BLaER1 treated with 17β-estradiol and CSF1 and Interleukin-3, amounts not matched to agents 10 nM and 100 nM (cell line): ENCODE results near the gene DKKL1.

Source experiments
- H3K27ac ChIP-seq, 11 experiments: shearing (Covaris generic); formaldehyde crosslinking; 2 replicates each; pipeline ENCODE4 v1.8.1; 2022
- H3K27me3 ChIP-seq, 11 experiments: shearing (Covaris generic); formaldehyde crosslinking; 2 replicates each; pipeline ENCODE4 v1.8.1; 2022
- H3K36me3 ChIP-seq, 11 experiments: shearing (Covaris generic); formaldehyde crosslinking; 2 replicates each; pipeline ENCODE4 v1.8.1; 2022
- H3K4me1 ChIP-seq, 10 experiments: shearing (Covaris generic); formaldehyde crosslinking; 2 replicates each; pipeline ENCODE4 v1.8.1; 2022
- H3K4me2 ChIP-seq, 11 experiments: shearing (Covaris generic); formaldehyde crosslinking; 2 replicates each; pipeline ENCODE4 v1.8.1; 2022
- H3K4me3 ChIP-seq, 10 experiments: shearing (Covaris generic); formaldehyde crosslinking; 2 replicates each; pipeline ENCODE4 v1.8.1; 2022
- H3K9ac ChIP-seq, 11 experiments: shearing (Covaris generic); formaldehyde crosslinking; 2 replicates each; pipeline ENCODE4 v1.8.1; 2022
- H3K9me3 ChIP-seq, 11 experiments: shearing (Covaris generic); formaldehyde crosslinking; replicated peaks in 1 of 11; 2 replicates each; pipeline ENCODE4 v1.8.1; 2022
- H4K20me1 ChIP-seq, 11 experiments: shearing (Covaris generic); formaldehyde crosslinking; 2 replicates each; pipeline ENCODE4 v1.8.1; 2022
- Cebpa-rat ChIP-seq, 11 experiments: shearing (Covaris generic); IDR thresholded peaks; 2 replicates each; pipeline ENCODE4 v1.8.1; 2022

The DKKL1 gene

DNA sequence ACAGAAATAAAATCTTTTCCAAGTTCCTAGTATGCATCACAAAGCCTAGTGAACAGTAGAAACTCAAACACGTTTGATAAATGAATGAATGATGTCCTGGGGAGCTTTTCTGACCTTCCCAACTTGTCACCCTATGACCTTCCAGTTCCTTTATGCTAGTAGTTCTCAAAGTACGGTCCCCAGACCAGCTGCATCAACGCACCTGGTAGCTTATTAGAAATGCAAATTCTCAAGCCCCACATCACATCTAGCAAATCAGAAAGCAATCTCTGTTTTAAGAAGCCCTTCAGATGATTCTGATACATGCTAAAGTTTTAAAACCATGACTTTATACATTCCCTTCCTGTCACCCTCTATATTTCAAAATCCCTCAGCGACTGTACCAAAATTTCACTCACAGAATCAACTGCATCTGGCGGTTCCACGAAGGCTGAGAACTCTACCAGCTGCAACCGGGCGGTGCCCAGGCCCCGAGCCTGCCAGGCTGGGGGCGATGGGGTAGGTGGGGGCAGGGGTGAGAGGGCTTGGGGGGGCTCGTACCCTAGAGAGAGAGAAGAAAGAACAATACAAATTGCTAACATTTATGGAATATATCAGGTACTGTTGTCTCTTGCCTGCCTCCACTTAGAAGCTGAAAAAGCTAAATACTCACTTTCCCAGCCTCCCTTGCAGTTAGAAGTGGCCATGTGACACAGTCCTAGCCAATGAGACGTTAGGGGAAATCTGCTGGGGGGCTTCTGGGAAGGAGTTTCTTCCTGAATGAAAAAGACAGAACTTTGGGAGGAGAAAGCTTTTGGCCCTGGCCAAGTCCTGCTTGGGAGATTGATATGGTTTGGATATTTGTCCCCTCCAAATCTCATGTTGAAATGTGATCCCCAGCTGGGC lies 15.1 kb upstream of the DKKL1 start:
- no peak for TF ChIP-seq Cebpa-rat (IDR thresholded peaks at IDR 0.05)
- Histone ChIP-seq H3K9ac (no peak overlapping the region), H3K27ac (no peak overlapping the region), H3K36me3 (no peaks in the 10 kb centered on the region), H4K20me1 (no peaks in the 10 kb centered on the region; a peak in 1 of 22 replicates), H3K4me2 (no peak overlapping the region), H3K27me3 (peaks cover 0 to 20% (median 18%) of the 10 kb centered on the region in 11 experiments; a peak in 13 of 22 replicates), H3K4me3 (no peak overlapping the region), H3K9me3 (peaks cover 0 to 15% (median 7%) of the 10 kb centered on the region in 11 experiments; a peak in 7 of 22 replicates), H3K4me1 (no peaks in the 10 kb centered on the region)

DNA sequence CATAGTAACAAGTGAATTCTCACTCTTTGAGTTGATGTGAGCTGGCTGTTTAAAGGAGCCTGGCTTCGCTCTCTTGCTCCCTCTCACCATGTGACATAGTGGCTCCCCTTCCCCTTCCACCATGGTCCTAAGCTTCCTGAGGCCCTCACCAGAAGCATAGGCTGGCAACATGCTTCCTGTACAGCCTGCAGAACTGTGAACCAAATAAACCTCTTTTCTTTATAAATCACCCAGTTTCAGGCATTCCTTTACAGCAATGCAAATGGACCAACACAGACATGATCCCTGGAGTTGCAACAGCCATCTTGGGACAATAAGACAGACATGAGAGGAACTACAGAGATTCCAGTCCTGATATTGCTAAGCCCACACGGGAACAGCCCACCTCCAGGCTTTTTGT lies 14.1 kb upstream of the DKKL1 start:
- Histone ChIP-seq H3K4me3 (no peak overlapping the region), H3K9ac (no peak overlapping the region), H3K36me3 (no peaks in the 10 kb centered on the region), H3K4me2 (no peak overlapping the region), H3K9me3 (peaks cover 0 to 15% (median 7%) of the 10 kb centered on the region in 11 experiments; a peak in 7 of 22 replicates), H3K27me3 (peaks cover 0 to 14% (median 8%) of the 10 kb centered on the region in 11 experiments; a peak in 10 of 22 replicates), H4K20me1 (no peaks in the 10 kb centered on the region; a peak in 1 of 22 replicates), H3K27ac (no peak overlapping the region), H3K4me1 (peaks cover 0 to 7% (median 2%) of the 10 kb centered on the region in 10 experiments; a peak in 8 of 20 replicates)
- TF ChIP-seq Cebpa-rat (IDR thresholded peaks at IDR 0.05), result no peak

DNA sequence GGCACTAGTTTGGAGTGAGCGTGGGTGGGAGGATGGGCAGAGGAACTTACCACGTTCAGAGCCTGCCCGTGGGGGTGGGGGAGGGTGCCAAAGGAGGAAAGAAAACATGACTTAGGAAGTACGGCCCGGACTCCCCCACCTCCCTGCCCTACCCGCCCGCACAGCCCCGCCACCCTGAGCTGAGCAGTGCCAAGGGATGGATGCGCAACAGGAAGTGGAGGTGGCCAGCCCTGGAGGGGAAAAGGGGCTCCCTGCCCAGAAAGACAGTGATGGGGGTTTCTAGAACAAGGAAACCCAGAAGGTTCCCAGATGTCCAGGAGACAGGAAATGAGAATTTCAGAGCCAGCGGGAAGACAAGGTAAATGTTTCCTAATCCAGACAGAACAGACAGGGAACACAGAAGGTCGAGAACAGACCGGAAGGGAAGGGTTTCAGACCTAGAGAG lies 7.7 kb upstream of the DKKL1 start:
- peaks cover 18 to 62% (median 44%) of the 10 kb centered on the region in 11 experiments for H3K27me3 ChIP-seq
- no peak for TF ChIP-seq Cebpa-rat (IDR thresholded peaks at IDR 0.05)
- H3K36me3 ChIP-seq, result no peaks in the 10 kb centered on the region
- H3K9ac ChIP-seq, result peak overlapping the region in 2 of 11 experiments; percentile 39 to 42; a peak in 2 of 22 replicates
- no peaks in the 10 kb centered on the region for H3K9me3 ChIP-seq
- H3K4me1 ChIP-seq, result peaks cover 13 to 32% (median 26%) of the 10 kb centered on the region in 10 experiments
- H4K20me1 ChIP-seq, result no peaks in the 10 kb centered on the region
- peak overlapping the region in 3 of 11 experiments; percentile 26 to 41 (median 33); a peak in 3 of 22 replicates for H3K27ac ChIP-seq
- H3K4me3 ChIP-seq, result peak overlapping the region in 2 of 10 experiments; percentile 18 to 23; a peak in 2 of 20 replicates
- H3K4me2 ChIP-seq, result peak overlapping the region; percentile 65 to 91 (median 81)

DNA sequence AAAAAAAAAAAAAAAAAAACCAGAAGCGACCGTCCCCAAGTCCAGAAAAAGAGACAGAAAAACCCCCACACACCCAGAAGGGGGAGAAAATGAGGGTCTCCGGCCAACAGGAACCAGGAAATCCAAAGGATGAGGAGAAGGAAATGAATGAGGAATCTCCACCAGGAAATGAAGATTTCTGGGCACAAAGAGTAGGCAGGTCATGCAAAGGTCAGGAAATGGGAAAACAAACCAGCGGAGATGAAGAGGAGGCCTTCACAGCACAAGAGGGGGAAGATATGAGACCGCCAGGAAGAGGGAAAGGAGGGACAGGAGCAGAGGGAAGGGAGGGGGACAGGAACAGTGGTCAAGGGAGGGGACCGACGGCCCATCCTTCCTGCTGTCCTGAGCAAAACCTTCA lies 7.3 kb upstream of the DKKL1 start:
- no peak overlapping the region for H3K4me3 ChIP-seq

DNA sequence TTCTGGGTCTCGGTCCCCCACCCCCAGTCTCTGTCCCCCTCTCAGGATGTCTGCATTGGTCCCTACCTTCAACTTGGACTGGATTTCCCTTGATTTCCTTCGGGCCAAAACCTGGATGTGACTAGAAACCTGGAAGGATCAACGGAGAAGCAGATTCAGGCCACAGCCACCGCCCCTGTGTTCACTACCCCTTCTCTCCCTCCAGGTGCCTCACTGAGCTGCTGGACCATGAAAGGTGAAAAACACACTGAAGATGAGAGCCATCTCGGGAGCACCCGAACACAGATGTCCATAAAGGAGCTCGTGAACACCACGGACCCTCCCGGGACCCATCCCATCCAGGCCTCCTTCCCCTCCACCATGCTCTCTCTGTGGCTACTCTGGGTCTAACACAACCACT lies 6.5 kb upstream of the DKKL1 start:
- Histone ChIP-seq H3K4me3 (no peak overlapping the region), H3K4me1 (peaks cover 13 to 32% (median 26%) of the 10 kb centered on the region in 10 experiments), H4K20me1 (no peaks in the 10 kb centered on the region; a peak in 1 of 22 replicates), H3K9me3 (no peaks in the 10 kb centered on the region), H3K27me3 (peaks cover 30 to 75% (median 56%) of the 10 kb centered on the region in 11 experiments), H3K36me3 (no peaks in the 10 kb centered on the region), H3K9ac (no peak overlapping the region), H3K27ac (no peak overlapping the region), H3K4me2 (peak overlapping the region in 3 of 11 experiments; percentile 85 to 91 (median 87); a peak in 1 of 22 replicates)
- TF ChIP-seq Cebpa-rat (IDR thresholded peaks at IDR 0.05), result no peak

More for the DNA sequence above, 7.3 kb upstream of the DKKL1 start:
- Histone ChIP-seq H3K36me3 (no peaks in the 10 kb centered on the region), H3K9me3 (no peaks in the 10 kb centered on the region), H3K4me2 (peak overlapping the region in 10 of 11 experiments; percentile 65 to 91 (median 83); a peak in 20 of 22 replicates), H3K9ac (peak overlapping the region in 1 of 11 experiments; percentile 39; a peak in 1 of 22 replicates), H3K27ac (peak overlapping the region in 2 of 11 experiments; percentile 33 to 41; a peak in 2 of 22 replicates), H4K20me1 (no peaks in the 10 kb centered on the region), H3K27me3 (peaks cover 22 to 67% (median 48%) of the 10 kb centered on the region in 11 experiments), H3K4me1 (peaks cover 13 to 32% (median 26%) of the 10 kb centered on the region in 10 experiments)
- TF ChIP-seq Cebpa-rat (IDR thresholded peaks at IDR 0.05), result no peak

DNA sequence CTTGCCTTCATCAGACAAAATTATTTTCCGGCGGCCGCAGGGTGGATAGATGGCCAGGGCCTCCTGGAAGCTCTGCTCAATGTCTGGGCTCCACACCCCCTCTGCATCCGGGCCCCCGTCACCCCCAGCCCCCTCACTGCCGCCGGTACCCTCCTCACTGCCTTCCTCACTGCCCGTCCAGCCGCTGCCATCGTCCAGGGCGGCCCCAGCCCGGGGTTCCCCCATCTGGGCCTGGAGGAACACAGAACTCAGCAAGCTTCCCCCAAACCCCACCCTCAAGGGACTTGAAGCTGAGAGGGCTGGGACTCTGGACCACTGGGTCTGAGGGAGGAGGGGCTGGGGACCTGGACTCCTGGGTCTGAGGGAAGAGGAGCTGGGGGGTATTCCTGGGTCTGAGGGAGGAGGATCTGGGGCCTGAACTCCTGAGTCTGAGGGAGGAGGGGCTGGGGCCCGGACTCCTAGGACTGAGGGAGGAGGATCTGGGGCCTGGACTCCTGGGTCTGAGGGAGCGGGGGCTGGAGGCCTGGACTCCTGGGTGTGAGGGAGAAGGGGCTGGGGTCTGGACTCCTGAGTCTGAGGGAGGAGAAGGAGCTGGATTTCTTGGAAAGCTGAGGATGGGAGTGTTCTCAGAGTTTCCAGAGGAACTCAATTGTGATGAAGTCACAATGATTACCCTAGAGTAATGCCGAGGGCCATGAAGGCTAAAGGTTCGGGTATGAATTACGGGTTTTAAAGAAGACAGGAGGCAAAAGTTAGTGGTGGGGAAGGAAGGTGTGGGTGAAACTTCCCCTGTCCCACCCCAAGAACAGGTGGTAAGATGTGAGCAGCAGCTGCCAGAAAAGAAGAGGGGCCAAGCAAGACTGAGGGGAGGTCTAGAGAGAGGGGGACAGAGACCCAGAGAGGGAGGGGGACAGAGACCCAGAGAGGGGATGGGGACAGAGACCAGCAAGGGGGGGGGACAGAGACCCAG lies 3.5 kb upstream of the DKKL1 start:
- Histone ChIP-seq H3K9me3 (peaks cover 8 to 12% (median 10%) of the 10 kb centered on the region in 11 experiments; a peak in 20 of 22 replicates), H3K4me2 (no peak overlapping the region), H3K9ac (no peak overlapping the region), H3K4me3 (no peak overlapping the region), H3K27me3 (peaks cover 53 to 94% (median 79%) of the 10 kb centered on the region in 11 experiments), H3K36me3 (no peaks in the 10 kb centered on the region), H3K27ac (no peak overlapping the region), H3K4me1 (peaks cover 13 to 21% (median 18%) of the 10 kb centered on the region in 10 experiments), H4K20me1 (no peaks in the 10 kb centered on the region; a peak in 1 of 22 replicates)
- TF ChIP-seq Cebpa-rat (IDR thresholded peaks at IDR 0.05), result no peak

DNA sequence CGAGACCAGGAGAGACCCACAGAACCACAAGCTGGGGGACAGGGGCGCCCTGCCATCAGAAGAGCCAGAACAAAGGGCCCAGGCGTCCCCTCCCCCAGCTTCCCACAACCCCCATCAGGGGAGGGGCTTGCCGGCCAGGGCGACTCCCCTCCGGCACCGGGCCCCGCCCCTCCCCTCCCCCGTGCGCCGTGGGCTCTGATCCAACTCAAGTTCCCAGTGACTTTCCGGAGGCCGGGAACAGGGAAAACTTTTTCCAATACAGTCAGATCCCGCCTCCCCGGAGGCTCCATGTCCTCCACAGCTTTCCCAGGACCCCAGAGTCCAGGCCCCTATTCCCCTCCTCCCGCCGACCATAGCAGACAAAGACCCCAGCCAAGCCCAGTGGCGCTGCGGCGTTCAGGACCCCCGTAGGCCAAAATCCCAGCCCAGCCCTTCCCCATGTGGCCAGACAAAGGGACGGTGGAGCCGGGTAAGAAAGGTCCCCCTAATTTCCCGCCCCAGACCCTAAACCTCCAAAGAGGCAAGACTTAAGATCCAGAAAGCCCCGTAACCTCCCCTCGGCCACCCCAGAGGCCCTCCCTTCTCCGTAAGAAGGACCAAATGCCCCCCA lies 2.1 kb upstream of the DKKL1 start:
- Histone ChIP-seq H3K9ac (no peak overlapping the region), H3K9me3 (peaks cover 8 to 12% (median 10%) of the 10 kb centered on the region in 11 experiments; a peak in 20 of 22 replicates), H3K4me1 (peaks cover 0 to 7% (median 4%) of the 10 kb centered on the region in 10 experiments; a peak in 16 of 20 replicates), H3K4me2 (no peak overlapping the region), H3K4me3 (no peak overlapping the region), H3K27ac (no peak overlapping the region), H3K27me3 (peaks cover 53 to 87% (median 69%) of the 10 kb centered on the region in 11 experiments), H3K36me3 (no peaks in the 10 kb centered on the region), H4K20me1 (no peaks in the 10 kb centered on the region; a peak in 1 of 22 replicates)
- TF ChIP-seq Cebpa-rat (IDR thresholded peaks at IDR 0.05), result no peak
